Measurements from ENCODE around the gene FAM47B.

The FAM47B gene

GRCh38 chrX:34942496-34942895, at the start of gene FAM47B:
TSS of gene FAM47B (plus strand) at chrX:34942796. CDS start at chrX:34942832, 36 bp downstream.
- DNase-seq, result no peak

GRCh38 chrX:34893741-34894140, 48.9 kb upstream of the FAM47B start:
- DNase-seq, result peak; percentile 1

DNA sequence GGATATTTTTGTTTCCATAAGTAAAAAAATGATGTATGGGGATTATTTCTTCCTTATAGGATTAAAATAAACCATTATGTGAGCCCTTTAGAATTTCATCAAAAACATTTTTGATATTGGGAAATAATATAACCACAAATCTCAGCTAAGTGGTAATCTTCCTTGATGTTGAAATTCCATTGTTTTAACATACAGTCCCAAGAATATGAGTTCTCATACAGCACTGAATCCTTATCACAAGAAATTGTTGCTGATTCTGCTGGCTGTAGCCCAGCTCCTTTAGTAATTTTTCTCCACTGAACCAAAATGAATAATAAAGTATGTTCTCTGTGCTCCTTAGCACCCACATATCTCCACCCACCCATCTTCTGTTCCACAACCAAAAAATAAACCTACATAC, 41.9 kb upstream of the FAM47B start:
- no peak for DNase-seq

- no peak for DNase-seq
Observed at GRCh38 chrX:34901761-34902160, 40.8 kb upstream of the FAM47B start.

GRCh38 chrX:34903316-34903715, 39.3 kb upstream of the FAM47B start:
- DNase-seq, result no peak

- no peak for DNase-seq
Observed at GRCh38 chrX:34909151-34909550, 33.4 kb upstream of the FAM47B start.

GRCh38 chrX:34915463-34916225, 27.0 kb upstream of the FAM47B start:
- no peak for DNase-seq

GRCh38 chrX:34917146-34917545, 25.4 kb upstream of the FAM47B start:
- DNase-seq, result no peak

DNA sequence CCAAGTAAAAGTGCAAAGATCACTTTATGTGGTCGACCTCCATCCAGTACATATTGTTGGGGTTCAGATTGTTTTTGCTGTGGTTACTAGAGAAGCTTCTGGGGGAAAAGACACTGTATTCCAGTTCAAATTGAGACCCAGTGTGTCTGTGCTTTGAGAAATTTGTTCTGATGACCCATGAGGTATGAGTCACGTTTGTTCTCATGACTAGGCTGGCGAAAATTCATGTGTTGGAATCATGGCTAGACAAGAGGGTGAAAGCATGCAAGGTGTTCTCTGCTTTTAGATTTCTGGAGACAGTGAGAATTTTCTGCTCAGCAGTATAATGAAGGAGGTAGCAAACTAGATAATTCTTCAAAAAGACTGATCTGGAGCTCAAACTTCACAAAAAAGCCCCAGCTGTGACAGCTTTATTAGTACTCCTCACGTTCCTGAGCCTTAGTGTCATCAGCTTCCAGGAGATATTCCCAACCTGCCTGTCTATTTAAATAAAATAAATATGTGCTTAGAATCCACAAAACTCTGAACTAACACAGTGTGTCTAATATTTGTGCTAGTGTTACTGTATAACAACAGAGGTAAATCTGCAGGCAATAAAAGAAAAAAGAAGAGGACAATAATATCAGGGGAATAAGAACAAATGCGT, 24.4 kb upstream of the FAM47B start:
- DNase-seq, result no peak

DNA sequence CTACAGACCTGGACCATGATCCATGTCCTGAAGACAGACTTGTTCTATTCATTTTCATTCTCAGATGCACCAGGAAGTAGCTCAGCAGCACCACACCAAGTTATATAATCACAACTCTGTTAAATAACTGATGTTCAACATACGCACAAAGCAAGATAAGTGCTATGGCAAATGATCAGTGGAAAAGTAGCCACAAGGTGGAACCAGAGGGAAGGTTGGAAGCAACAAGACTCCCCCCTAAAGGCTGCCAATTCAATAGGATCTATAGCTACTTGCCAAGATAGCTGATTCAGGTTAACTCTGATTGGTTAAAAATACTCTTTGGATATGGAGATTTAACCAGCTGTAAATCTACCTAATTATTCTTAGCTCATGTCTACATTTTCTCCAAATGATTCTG, 23.7 kb upstream of the FAM47B start:
- DNase-seq, result peak; percentile 1

- DNase-seq, result no peak
Observed at GRCh38 chrX:34927866-34928265, 14.7 kb upstream of the FAM47B start.

DNA sequence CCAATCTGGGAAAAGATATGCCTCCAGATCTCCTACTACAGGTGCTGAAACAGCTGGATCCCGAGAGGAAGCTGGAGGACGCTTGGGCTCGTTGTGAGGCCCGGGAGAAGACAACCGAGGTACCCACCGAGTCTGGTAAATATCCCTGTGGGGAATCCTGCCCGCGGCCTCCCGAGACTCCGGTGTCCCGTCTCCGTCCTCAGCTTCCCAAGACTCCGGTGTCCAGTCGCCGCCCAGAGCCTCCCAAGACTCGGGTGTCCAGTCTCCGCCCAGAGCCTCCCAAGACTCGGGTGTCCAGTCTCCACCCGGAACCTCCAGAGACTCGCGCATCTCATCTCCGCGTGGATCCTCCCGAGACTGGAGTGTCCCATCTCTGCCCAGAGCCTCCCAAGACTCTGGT, 639 bp downstream of the FAM47B start:
- DNase-seq, result no peak

DNA sequence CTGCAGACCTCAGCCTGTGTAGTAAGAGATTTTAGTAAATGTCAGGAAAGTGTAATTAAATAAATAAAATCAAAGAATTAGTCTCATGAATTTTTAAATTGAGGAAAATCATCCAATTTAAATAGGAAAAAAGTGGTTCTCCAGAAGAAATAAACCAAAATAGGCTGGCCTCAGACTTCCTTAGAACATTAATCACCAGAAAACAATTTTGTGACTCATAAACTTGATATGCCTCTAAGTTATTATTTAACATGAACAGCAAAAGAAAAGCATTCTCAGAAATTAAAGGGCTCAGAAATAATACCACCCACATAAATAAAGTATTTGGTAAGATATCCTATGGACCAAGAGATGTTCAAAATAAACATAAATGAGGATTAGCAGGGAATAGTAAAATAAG, 14.3 kb downstream of the FAM47B start:
- DNase-seq, result no peak

GRCh38 chrX:34961662-34962061, 19.1 kb downstream of the FAM47B start:
- DNase-seq, result no peak

DNA sequence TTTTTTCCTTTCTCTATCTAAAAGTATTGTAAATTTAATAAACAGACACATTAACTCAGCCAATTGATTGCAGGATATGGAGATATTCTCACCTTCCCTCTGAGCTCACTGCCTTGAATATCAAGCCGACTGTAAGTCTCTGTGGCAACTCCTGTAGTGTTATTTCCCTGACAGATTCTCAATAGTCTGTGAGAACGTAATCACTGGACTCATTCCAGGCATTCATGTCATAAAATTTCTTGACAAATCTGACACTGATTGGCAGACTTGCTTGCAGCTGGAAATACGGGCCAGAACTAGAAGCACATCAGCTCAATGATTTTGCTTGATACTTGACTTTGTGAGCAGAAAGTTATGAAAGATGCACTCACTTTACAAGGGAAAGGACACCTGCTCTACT, 29.6 kb downstream of the FAM47B start:
- DNase-seq, result no peak

GRCh38 chrX:34978171-34978570, 35.6 kb downstream of the FAM47B start:
- no peak for DNase-seq

DNA sequence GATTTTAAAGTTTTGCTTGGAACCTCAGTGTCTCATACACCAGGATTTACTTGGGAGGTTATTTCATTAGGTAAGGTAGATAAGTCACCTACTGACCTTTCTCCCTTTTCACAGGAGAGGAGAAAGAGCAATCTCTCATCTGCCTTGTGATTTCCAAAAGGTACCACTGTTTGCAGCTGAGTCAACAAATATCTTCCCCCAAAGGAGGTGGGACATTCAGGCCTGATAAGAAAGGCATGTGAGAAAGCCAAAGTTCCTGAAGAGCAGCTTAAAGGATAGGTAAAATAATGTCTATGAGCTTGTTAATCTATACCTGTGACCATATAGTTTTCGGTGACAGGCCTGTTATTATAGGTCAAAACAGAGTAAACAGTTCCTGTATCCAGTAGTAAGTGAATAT, 45.0 kb downstream of the FAM47B start:
- no peak for DNase-seq
